CD4-positive, alpha-beta T cell treated with Interleukin-6 for 4 hours (primary cell): Measurements from ENCODE around the gene ZNF398.
"Not testable (repeated sequence)": the region's sequence is repeated elsewhere in the genome, so short reads cannot be mapped to it uniquely, and the experiment has no call there.

Experiments
- DNase-seq: peaks from one replicate; pipeline ENCODE4 v3.0.0-alpha.2; 2020; ENCODE audit warnings: mixed read lengths

Gene ZNF398

GRCh38 chr7:149196705-149197171, 49.5 kb downstream of the ZNF398 start:
- peak; percentile 8 for DNase-seq

- no peak for DNase-seq
Observed at GRCh38 chr7:149197675-149198074, 50.4 kb downstream of the ZNF398 start.

- no peak for DNase-seq
Observed at GRCh38 chr7:149198161-149198816, 51.0 kb downstream of the ZNF398 start.

- no peak for DNase-seq
Observed at GRCh38 chr7:149199234-149199995, 52.2 kb downstream of the ZNF398 start.

GRCh38 chr7:149202831-149203231, 55.6 kb downstream of the ZNF398 start:
- no peak for DNase-seq

GRCh38 chr7:149205690-149206381, 58.6 kb downstream of the ZNF398 start:
- DNase-seq = no peak

- DNase-seq = no peak
Observed at GRCh38 chr7:149207324-149208035, 60.2 kb downstream of the ZNF398 start.

GRCh38 chr7:149209518-149210269, 62.4 kb downstream of the ZNF398 start:
- DNase-seq = peak; percentile 62

- DNase-seq = no peak
Observed at GRCh38 chr7:149210551-149210950, 63.3 kb downstream of the ZNF398 start.

- no peak for DNase-seq
Observed at GRCh38 chr7:149214020-149214720, 66.9 kb downstream of the ZNF398 start.

GRCh38 chr7:149216402-149216801, 69.1 kb downstream of the ZNF398 start:
- DNase-seq = no peak

- DNase-seq = no peak
Observed at GRCh38 chr7:149217570-149217969, 70.3 kb downstream of the ZNF398 start.

- DNase-seq = no peak
Observed at GRCh38 chr7:149218469-149219420, 71.5 kb downstream of the ZNF398 start.

GRCh38 chr7:149220534-149220933, 73.3 kb downstream of the ZNF398 start:
- DNase-seq = no peak

- DNase-seq = no peak
Observed at GRCh38 chr7:149223176-149223575, 75.9 kb downstream of the ZNF398 start.

GRCh38 chr7:149223761-149224160, 76.5 kb downstream of the ZNF398 start:
- DNase-seq = no peak

GRCh38 chr7:149224352-149224751, 77.1 kb downstream of the ZNF398 start:
- no peak for DNase-seq

GRCh38 chr7:149225106-149225505, 77.9 kb downstream of the ZNF398 start:
- no peak for DNase-seq

- DNase-seq = no peak
Observed at GRCh38 chr7:149225656-149226055, 78.4 kb downstream of the ZNF398 start.

GRCh38 chr7:149226366-149226765, 79.1 kb downstream of the ZNF398 start:
- not testable (repeated sequence) for DNase-seq
